NCI-H1436 (cell line): Measurements from ENCODE around the gene FAM193A.
"Not testable (repeated sequence)": the region's sequence is repeated elsewhere in the genome, so short reads cannot be mapped to it uniquely, and the experiment has no call there.

Experiments
- DNase-seq: peaks from one replicate; lab custom pipeline; 2025; lab: John Stamatoyannopoulos, UW

FAM193A gene

DNA sequence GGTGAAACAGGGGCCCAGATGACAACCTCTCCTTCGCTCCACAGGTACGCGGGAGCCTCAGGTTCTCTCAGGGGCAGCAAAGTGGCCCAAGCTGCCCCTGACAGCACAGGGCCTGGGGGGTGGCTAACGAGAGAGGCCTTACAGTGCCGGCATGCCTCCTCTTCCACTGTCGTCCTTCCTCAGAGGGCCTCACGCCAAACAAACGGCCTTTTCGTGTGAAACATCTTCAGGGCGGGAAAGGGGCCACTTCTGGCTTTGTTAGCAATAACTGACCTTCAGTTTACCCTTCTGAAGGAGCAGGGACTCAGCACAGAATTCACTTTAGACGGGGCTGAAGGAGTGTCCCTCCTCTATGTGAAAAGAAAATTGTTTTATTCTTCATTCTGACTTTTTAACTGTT is 21.5 kb upstream of the FAM193A start:
- not testable (repeated sequence) for DNase-seq

DNA sequence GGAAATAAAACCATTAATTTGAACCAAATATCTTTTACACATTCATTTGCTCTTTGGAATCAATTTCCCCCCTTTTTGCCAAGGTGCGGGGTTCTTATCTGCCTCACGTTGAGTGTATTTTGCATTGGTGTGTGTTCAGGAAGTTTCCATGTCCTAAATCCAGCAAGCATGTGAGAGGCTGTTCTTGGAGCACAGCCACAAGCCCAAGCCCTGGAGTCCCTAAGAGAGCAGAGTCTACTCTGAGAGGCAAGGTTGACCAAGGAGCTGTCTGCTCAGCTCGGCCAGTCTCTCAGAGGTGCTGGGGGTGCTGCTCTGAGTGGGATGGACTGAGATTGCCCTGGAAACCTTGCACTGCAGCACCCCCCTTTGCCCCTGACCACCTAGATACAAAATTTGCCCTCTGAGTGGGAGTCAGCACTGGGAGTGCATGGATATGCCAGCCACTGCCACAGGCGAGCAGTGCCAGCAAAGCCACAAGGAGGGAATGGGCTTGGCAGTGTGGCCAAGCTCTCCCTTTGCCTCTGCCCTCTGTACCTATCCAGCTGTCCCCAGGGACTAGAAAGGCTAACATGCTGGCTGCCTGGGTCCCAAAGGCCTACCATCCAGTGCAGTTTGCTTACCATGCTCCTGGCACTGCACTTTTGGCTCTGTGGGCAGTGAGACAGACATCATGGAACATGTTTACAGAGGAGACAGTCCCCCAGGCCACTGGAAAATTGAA is 20.5 kb upstream of the FAM193A start:
- DNase-seq, result no peak

DNA sequence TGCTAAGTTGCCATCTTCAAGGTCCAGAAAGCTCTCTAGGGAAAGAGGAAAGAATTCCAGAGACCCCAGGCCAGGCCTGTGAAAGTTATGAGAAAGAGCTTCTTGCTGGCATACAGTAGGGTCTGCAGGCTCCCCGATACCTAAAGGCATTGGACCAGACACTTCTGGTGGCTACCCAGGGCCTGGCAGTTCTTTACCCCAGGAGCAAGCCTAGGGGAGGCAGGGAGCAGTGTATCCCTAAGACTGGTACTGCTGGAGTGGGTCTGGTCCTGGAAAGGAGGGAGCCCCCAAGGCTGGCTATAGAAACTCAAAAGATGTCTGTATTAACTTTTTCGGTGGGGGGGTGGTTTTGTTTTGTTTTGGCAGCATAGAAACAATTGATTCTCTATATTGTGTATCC is 19.8 kb upstream of the FAM193A start:
- no peak for DNase-seq

DNA sequence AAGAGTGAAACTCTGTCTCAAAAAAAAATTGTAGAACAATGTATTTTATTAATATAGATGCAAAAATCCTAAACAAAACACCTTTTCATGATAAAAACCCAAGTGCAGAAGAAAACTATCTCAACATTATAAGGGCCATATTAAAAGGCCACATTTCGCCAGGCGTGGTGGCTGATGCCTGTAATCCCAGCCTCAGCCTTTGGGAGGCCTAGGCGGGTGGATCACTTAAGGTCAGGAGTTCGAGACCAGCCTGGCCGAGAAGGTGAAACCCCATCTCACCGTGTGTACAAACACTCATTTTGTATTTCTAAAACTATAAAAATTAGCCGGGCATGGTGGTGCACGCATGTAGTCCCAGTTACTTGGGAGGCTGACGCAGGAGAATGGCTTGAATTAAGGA is 9.9 kb upstream of the FAM193A start:
- no peak for DNase-seq

GRCh38 chr4:2534904-2535375 is 1.5 kb upstream of the FAM193A start:
- no peak for DNase-seq

DNA sequence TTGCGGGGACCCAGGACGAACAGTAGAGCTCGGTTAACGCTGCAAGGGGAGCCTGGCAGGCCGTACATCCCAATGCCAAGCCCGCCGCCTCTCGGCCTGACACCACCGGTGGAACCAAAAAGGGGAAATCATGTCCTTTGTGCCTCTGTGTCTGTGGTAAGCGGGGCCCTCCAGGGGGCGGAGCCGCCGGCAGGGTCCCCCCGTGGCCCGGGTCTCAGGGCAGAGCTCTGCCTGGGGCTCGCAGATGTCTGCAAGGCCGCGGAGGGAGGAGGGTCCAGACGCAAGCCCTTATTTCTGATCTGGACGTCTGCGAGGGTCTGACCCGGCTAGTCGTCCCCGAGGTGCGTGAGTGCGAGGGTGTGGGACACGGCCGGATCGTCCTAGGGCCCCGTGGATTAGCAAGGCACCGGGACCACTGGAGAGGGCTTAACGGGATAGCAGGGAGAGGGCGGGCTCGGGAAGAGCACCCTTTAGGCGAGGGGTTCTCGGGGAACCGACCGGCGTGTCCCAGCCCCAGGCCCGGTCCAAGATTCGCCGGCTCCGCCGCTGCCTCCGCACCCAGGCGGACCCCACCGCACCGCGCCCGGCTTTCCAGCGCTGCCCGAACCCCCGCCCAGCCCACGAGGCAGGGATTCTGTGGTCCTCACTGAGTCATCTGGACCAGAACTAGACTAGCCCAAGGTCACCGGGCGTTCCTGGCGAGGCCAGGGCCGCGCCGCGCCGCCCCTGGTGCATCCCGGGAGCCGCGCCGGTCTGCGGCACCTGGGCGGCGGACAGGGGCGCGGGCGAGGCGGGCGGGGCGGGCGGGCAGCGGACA is 863 bp upstream of the FAM193A start:
- no peak for DNase-seq

DNA sequence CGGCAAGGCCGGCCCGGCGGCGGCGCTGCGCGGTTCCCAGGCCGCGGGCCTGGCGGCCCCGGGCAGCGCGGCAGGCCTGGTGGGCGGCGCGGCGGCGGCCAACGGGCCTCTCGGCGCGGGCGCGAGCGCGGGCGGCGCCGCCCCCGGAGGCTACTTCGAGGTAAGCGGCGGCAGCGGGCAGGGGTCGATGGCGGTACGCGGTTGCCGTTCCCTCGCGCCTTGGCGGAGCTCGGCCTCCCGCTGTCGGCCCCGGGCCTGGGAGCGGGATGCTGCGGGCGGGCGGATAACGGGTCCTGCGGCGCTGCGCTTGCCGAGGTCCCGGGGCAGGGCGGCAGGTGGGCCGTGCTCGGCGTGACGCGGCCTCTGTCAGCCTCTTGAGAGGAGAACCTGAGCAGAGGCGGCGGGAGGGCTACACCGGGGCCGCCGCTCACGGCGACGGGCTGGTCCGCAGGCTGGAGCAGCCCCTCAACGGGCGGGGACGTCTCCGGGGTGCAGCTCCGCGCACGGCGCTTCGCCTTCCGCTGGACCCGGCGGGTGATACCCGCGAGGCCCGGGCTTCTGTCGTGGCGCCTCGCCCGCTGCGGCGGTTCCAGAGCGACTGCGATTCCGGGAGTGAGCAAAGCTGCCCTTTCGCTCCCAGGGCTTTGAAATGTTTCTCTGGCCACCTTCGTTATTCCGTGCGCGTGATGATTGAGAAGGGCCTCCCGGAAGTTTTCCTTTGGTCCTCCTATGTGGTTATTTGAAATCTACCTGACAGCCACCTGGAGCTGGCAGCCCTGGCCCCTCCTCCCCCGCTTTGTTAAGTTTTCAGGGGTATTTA is 774 bp downstream of the FAM193A start:
- no peak for DNase-seq

DNA sequence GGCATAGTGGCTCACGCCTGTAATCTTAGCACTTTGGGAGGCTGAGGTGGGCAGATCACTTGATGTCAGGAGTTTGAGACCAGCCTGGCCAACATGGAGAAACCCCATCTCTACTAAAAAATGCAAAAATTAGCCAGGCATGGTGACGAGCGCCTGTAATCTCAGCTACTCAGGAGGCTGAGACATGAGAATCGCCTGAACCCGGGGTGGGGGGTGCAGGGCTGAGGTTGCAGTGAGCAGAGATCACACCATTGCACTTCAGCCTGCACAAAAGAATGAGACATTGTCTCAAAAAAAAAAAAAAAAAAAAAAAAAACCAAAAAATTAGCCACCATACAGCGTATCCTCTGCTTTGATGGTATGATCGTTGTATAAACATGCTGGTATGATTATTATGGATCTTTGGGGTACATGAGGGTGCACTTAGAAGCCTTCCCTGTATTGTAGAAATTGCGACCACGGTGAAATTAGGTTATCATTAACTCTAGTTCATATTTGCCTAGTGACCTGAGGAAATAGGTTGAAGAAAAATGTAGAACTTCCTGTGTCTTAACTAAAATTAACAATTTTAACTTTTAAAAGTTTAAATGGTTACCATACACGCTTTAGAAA is 7.2 kb downstream of the FAM193A start:
- DNase-seq, result not testable (repeated sequence)

DNA sequence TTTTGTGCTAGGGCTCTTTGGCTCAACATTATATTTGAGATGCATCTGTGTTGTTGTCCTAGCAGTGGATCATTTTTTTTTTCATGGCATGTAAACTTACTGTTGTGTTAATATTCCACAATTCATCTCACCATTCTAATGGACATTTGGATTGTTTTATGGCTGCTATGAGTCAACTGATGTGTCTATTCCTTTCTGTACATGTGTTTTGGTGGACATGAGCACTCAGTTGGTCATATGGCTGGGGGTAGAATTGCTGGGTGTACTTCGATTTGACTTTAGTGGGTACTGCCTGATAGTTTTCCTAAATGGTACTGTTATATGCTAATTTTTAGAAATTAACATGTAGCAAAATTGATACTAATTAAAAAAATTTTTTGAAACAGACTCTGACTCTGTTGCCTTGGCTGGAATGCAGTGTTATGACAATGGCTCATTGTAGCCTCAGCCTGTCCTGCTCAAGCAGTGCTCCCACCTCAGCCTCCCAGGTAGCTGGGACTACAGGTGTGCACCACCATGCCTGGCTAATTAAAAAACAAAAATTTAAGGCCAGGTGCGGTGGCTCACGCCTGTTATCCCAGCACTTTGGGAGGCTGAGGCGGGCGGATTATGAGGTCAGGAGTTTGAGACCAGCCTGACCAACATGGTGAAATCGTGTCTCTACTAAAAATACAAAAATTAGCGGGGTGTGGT is 9.0 kb downstream of the FAM193A start:
- no peak for DNase-seq

GRCh38 chr4:2546286-2546823 is 9.9 kb downstream of the FAM193A start:
- no peak for DNase-seq

DNA sequence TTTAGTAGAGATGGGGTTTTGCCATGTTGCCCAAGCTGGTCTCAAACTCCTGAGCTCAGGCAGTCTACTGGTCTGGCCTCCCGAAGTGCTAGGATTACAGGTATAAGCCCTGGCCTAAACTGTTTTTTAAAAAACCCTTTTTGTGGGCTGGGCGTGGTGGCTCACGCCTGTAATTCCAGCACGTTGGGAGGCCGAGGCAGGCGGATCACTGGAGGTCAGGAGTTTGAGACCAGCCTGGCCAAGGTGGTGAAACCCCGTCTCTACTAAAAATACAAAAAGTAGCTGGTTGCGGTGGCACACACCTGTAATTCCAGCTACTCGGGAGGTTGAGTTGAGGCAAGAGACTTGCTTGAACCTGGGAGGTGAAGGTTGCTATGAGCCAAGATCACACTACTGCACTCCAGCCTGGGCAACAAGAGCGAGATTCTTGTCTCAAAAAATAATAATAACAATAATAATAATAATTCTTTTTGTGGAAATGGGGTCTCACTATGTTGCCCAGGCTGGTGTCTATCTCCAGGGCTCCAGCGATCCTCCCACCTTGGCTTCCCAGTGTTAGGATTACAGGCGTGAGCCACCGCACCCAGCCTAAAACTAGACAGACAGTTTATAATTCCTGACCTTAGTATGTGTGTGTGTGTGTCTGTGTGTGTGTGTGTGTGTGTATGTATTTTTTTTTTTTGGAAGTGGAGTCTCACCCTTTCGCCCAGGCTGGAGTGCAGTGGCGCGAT is 10.7 kb downstream of the FAM193A start:
- DNase-seq, result not testable (repeated sequence)

GRCh38 chr4:2551118-2551517 is 14.7 kb downstream of the FAM193A start:
- DNase-seq, result no peak

DNA sequence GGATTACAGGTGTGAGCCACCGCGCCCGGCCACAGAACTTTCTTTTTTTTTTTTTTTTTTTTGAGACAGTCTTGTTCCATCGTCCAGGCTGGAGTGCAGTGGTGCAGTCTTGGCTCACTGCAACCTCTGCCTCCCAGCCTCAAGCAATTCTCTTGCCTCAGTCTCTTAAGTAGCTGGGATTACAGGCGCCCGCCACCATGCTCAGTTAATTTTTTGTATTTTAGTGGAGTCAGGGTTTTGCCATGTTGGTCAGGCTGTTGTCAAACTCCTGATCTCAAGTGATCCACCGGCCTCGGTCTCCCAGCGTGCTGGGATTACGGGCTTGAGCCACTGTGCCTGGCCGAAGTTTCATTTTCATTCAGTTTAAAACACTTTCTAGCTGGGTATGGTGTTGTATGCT is 16.4 kb downstream of the FAM193A start:
- DNase-seq, result no peak

DNA sequence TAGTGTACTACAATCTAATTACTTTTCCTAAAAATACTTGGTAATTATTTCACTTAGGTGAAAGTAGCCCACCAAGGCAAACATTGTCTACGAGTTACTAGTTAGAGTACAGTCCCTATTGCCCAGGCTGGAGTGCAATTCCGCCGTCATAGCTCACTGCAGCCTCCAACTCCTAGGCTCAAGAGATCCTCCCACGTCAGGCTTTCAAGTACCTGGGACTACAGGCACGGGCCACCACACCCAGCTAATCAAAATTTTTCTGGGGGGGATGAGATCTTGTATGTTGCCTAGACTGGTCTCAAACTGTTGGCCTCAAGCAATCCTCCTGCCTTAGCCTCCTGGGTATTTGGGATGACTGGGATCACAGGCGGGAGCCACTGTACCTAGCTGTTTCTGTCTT is 21.9 kb downstream of the FAM193A start:
- no peak for DNase-seq

DNA sequence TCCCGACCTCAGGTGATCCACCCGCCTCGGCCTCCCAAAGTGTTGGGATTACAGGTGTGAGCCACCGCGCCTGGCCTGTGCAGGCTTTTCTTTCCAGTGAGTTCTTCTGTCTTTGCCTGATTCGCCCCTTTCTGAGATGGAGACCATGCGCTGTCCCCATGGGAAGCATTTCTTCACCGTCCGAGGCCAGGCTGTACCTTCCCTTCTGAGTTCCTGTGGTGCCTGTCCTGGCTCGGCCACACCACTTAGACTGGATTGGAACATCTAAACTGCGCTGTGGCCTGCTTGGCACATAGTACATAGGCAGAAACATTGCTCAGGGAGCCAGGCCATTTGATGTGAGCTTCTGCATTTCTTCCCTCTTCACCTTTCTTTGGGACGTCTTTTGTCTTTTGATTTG is 23.7 kb downstream of the FAM193A start:
- DNase-seq, result no peak

DNA sequence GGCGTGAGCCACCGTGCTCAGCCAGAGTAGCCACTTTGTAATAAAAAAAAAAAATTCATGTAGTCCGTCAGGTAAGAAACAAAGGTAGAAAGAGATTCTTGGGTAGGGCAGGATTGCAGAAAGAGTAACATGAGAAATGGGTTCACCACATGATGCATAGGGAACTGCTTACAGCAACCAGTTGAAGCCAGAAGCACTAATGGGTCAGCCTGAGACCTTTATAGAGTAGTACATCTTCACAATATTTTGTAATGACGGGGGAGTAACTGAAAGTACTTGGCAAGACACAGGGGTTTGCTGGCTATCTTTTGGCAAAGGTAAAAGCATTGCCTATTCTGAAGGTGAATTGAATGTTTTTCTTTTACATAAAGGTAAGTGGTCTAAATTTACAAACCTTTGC is 29.1 kb downstream of the FAM193A start:
- DNase-seq, result no peak

- DNase-seq, result no peak
Observed at GRCh38 chr4:2570036-2570435, 33.6 kb downstream of the FAM193A start.

GRCh38 chr4:2570551-2571222 is 34.2 kb downstream of the FAM193A start:
- no peak for DNase-seq

GRCh38 chr4:2572076-2572475 is 35.6 kb downstream of the FAM193A start:
- DNase-seq, result no peak

DNA sequence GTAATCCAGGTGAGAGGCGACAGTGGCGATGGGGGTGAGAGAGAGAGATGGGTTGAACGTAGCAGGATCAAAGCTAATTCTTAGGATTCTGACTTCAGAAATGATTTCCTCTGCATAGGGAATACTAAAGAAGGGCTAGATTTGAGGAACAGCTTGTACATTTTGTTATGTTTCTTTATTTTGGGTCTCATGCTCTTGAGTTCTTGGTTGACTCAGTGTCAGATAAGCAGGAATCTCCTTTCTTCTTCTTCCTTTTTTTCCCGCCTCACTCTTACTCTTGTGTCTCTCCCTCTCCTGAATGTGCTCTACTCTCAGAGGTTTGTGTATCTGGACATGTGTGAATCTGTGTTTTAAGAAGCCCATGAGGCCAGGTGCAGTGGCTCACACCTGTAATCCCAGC is 36.4 kb downstream of the FAM193A start:
- DNase-seq, result no peak
